GM21515 (cell line): ENCODE measurements around the gene DACT2.
"Not testable (repeated sequence)": the region's sequence is repeated elsewhere in the genome, so short reads cannot be mapped to it uniquely, and the experiment has no call there.

Source experiments
- ATAC-seq: cut with Tn5 transposase; IDR thresholded peaks from one replicate; pipeline ENCODE4 v1.9.1; 2021; ENCODE audit not compliant: unreplicated experiment

DACT2 gene, protein sequence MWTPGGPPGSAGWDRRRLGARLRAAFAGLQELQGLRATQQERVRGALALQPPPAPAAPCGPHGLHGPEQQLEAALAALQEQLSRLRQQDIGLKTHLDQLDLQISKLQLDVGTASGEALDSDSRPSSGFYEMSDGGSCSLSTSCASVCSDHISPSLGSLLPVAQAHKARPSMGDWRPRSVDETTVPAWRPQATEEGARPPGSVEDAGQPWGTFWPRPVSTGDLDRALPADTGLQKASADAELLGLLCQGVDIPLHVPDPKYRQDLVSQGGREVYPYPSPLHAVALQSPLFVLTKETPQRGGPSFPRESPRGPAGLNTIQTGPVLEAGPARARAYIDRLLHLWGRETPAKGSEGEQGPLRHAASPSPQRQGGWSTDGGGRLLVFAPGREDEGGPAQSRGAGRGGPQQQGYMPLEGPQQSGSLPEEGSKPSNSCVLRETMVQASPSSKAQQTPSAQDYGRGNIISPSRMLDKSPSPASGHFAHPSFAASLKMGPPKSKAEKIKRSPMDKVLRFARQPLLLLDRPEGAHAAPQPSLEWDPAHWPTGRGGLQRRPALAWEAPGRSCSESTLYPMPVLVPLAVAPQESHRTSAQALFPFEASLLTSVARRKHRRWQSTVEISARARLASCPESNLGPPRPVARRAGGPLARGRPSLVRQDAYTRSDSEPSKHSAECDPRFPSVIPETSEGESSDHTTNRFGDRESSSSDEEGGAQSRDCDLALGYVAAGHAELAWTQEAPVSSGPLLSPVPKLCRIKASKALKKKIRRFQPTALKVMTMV

DNA sequence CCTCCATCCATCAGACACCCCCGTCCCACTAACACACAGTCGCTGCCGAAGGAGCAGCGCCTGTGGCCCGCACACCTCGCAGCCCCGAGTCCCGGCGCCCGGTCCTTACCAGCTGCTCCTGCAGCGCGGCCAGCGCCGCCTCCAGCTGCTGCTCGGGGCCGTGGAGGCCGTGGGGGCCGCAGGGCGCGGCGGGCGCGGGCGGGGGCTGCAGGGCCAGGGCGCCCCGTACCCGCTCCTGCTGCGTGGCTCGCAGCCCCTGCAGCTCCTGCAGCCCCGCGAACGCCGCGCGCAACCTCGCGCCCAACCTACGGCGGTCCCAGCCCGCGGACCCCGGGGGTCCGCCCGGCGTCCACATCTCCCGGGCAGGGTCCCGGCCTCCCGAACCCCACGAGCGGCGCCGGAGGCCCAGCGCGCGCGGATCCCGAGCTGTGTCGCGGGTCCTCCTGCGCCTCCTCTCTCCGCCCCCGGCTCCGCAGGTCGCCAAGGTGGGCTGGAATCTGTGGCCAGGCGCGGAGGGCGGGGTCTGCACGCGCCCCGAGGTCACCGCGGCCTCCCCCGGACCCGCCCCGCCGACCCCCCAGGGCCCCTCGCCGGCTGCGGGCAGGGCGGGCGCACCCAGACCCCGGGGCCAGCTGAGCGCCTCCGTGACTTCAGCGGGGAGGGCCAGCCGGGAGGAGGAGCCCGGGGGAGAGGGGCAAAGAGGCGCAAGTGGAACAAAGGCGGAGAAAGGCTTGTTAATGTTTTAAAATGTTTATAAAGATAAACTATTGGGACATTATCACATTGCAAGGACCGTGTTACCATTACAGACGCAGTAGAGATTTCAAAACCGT is at the start of gene DACT2:
Gene DACT2 (minus strand): TSS at position 499 of the 833 bp plus-strand sequence. CDS start 144 bp downstream, at position 355.
- ATAC-seq, result no peak

DNA sequence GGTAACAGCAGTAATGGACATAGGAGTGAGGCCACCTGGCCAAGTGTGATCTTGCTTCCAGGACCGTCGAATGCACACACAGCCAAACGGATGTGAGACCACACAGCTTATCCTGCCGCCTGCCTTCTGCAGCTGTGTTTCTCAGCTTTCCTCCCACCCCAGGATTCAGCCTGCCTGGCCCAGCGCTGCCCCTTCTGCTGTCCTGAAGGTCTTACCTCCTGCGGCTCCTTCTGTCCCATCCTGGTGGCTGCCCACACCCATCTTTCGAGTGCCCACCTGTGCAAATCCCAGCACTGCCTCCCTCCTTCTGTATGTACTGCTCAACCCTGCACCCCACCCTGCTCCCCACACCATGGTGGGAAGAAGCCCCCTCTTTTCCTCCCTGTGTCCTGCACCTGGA is 49.4 kb upstream of the DACT2 start:
- ATAC-seq, result no peak

DNA sequence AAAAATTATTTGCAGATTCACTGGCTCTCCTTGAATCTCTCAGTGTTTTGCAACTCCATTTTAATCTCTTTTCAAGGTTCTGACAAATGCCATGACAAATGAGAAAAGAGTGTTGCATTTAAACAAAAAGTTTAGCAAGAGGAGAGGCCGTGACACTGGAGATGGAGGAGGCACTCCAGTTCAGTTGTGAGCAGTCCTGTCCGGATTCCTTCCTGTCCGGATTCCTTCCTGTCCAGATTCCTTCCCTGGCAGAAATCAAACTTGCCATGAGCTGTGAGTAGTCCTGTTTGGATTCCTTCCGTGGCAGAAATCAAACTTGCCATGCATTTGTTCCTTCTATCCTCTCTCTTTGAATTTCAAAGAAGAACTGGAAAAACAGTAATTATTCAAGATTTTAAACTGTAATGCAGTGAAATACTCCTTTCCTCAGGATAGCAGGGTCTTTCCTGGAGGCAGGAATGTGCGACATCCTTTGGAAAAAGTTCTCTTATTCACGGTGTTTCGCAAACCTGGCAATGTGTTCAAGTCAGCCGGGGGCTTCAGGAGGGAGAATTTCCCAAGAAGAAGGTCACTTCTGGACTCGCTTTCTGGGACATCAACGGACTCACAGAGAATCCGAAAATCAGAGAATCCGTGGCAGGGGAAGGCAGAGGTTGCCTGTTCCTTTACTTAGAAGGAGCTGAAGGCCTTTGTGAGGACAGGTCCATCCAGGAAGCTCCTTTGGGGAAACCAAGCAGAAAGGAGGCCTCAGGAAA is 48.7 kb upstream of the DACT2 start:
- ATAC-seq, result no peak

DNA sequence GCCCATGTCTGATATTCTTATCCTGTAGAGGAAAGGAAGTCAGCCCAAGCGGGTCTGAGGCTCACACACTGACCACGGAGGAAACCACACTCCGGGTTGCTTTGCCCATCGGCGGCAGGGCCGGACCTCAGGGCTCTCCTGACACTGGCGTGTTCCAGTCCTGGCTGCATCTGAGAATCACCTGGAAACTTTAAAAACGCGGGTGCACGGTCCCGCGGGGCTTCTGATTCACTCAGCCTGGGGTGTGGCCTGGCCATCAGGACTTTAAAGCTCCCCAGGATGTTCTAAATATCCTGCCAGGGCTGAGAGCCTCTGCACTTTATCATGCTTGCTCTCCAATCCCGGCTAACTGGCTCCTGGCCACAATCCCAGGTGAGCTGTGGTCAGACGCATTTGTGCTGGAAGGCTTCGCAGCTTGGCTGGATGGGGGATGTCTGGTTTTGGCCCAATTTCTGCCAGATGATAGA is 47.7 kb upstream of the DACT2 start:
- ATAC-seq, result no peak

DNA sequence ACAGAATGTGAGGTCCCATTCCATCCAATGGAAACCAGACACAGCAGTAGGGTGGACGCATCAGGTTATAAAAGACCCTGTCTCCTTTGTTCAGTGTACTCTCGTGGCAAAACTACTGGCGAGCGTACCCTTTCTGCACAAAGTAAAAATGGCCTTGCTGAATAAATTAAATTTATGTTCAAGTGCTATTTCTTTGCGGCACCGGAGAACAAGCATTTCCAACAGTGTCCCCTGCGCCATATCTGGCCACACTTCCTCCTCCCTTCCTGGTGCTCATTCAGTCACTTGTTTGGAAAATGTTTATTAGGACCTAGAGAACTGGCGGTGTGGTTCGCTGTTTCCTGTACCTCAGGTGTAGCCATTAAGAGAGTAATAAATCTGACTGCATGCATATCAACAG is 46.9 kb upstream of the DACT2 start:
- no peak for ATAC-seq

DNA sequence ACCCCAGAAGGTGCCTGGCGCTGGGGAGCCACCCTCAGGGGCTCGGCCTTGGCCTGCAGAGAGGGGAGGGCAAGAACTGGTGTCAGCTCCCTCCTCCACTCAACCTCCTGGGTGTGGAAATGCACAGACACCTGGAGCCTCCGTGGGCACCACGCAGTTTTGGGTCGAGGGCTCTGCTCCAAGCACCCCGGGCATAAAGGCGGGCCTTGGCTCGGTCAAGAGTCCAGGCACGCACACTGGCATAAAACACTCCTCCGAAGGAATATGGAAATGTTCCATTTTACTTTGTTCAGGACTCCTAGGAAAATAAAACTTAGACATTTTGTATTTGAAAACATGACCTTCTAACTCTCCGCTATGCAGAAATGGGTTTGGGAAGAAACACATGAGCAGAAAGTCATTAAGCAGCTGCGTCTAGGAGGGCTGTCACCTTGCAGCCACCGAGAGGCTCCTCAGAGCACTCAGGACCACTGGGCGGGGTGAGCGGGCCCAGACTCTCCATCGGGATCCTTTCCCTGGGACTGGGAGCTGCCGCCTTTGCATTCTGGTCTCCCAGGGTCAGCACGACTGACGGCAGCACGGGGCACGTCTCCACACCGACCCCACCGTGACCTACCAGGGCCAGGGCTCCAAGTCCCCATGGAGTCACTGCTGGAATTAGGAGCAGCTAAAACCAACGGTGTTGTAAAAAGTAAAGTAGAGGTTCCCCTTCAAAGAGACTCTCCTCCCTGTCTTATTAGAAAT is 46.0 kb upstream of the DACT2 start:
- no peak for ATAC-seq

DNA sequence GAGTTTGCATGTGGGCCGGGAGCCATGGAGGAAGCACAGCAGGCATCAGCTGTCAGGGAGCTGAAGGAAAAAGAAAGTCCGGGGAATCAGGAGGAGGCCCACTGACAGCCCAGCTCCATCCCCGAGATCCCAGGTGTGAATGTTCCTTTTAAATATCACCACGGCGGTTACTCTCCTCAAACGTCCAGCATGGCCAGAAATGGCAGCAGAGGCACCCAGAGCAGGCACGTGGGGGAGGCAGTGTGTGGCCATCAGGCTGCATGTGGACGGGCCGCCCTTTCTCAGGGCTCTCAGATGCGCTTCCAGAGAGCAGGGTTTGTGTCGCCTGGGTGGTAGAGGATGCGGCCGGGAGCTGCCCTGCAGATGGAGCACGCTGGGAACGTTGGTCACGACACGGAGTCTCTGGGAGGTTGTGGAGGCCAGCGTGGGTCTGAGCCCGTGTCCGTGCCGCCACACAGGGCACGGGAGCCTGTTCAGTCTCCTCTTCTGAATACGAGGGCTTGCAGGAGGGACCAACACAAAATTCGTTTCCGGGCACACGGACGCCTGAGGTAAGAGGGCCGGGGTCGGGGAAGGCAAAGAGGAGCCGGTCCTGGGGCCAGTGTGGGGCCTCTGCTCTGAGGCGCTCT is 45.3 kb upstream of the DACT2 start:
- ATAC-seq, result no peak

DNA sequence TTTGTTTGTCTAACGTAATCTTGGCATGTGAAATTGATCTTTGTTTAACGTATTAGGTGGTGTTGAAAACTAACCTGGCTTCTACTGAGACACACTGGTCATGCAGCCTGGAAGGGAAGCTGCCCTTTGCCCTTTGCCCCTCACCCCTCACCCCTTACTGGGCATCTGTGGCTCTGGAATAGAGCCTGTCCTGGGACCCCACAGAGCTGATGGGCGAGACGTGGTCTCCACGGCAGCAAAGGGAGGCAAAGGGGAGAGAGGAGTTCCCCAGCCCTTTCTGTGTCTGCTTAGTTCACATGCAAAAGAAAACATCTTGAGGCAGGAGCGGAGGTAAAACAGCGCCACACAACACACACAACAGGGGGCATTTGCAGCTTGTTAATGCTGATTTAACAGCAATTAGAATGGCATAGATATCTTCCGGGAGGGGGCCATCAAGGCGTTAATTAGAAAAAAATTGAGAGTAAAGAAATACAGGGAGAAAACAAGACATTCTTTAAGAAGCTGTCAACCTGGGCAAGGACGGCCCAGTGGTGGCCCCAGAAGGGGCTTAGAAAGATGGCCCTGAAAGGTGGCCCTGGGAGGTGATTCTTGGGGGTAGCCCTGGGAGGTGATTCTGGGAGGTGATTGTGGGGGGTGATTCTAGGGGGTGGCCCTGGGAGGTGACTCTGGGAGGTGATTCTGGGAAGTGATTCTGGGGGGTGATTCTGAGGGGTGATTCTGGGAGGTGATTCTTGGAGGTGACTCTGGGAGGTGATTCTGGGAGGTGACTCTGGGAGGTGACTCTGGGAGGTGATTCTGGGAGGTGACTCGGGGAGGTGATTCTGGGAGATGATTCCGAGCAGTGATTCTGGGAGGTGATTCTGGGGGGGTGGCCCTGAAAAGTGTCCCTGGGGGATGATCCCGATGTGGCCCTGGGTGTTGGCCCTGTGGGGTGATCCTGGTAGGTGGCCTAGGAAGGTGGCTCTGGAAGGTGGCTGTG is 44.5 kb upstream of the DACT2 start:
- no peak for ATAC-seq

DNA sequence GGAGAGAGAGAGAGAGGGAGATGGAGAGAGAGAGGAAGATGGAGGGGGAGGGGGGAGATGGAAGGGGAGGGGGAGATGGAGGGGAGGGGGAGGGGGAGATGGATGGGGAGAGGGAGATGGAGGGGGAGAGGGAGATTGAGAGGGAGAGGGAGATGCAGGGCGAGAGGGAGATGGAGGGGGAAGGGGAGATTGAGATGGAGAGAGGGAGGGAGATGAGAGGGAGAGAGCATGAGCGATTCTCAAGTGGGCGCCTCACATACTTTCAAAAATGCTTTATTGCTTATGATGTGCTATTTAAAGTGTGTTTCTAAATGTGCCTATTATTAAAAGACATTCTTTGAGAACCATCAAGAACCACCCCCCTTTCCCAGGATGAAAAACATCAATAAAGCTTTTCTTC is 43.7 kb upstream of the DACT2 start:
- no peak for ATAC-seq

DNA sequence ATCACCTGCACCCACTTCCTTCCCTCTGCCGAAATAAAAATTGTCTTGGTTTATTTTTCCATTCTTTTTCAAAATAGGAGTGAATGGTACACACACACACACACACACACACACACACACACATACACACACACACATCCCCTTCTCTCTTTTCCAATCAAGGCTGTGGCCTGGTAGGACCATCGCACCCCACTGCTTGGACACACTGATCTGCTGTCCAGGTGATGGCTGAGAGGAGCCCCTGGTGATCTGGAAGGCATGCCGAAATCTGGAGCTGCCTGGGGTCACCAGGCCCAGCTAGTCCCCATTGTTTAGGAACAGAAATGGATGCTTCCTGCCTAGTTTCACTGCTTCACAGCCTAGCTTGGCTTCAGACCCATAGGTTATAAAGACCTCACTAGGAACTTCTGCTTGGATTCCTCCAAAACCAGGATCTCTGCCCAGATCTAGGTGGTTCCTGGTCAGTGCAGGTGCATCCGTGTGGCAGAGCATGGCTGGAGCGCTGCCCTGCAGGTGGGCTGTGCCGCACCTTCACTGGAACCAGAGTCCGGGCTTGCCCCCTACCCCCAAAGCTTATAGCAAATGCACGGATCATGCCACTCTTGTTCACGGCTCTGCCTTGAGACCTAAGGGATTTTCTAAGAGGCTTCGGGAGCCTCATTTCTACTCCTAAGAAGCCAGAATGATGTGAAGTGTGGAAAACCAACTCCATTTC is 42.9 kb upstream of the DACT2 start:
- ATAC-seq, result no peak

DNA sequence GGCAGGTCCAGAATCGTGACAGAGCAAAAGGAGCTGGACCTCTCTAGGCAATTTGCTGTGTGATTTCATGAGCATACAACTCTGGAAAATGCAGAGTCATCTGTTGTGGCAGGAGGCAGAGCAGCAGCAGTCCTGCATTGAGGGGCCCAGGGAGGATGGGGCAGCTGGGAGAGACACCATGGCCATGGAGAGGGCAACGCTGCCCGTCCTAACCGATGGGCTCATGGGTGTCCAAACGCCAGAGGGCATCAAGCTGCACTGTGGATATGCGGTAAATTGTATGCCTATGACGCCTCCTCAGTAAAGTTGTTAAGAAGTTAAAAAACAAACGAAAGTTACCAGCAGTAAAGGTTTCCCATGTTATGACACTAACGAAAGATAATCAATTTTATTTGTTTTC is 42.2 kb upstream of the DACT2 start:
- no peak for ATAC-seq

DNA sequence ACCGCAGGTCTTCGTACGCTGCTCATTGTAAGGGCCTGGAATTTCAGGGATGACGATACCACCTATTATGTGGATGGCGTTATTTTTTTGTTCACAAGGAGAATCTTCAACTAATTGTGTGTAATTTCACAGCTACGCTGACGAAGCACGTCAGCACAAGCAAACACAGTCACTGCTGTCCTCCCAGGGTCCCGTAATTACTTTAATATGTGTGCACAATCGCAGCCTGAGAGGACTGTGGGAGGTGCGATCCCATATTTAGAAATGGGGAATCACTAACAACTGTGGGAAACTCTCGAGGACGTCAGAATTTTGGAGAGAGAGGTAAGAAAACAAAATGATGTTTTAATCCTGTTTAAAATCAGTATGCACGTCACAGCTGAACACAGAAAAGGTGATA is 40.2 kb upstream of the DACT2 start:
- ATAC-seq, result no peak

DNA sequence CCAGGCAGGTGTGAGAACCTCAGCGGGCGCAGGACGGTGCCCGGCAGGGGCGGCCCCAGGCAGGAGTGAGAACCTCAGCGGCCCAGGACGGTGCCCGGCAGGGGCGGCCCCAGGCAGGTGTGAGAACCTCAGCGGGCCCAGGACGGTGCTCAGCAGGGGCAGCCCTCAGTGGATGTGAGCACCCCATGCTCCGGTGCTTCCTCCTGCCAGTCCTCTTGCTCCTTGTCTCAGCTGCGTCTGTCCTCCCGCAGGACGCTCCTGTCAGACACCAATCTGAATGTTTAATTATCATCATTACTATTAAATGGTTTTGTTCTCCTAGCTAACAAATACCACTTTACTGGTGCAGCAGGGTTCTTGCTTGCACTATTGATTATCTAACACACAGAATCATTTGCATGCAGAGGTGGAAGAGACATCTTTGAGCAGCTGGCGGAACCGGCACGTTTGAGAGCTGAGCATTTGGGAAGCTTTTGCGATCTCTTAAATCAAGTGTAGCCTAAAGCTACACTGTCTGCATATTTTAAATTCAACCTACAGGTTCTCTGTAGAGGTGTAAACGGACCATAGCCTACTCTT is 39.4 kb upstream of the DACT2 start:
- no peak for ATAC-seq

DNA sequence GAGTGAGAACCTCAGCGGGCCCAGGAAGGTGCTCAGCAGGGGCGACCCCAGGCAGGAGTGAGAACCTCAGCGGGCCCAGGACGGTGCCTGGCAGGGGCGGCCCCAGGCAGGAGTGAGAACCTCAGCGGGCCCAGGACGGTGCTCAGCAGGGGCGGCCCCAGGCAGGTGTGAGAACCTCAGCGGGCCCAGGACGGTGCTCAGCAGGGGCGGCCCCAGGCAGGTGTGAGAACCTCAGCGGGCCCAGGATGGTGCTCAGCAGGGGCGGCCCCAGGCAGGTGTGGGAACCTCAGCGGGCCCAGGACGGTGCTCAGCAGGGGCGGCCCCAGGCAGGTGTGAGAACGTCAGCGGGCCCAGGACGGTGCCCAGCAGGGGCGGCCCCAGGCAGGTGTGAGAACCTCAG is 37.3 kb upstream of the DACT2 start:
- not testable (repeated sequence) for ATAC-seq

DNA sequence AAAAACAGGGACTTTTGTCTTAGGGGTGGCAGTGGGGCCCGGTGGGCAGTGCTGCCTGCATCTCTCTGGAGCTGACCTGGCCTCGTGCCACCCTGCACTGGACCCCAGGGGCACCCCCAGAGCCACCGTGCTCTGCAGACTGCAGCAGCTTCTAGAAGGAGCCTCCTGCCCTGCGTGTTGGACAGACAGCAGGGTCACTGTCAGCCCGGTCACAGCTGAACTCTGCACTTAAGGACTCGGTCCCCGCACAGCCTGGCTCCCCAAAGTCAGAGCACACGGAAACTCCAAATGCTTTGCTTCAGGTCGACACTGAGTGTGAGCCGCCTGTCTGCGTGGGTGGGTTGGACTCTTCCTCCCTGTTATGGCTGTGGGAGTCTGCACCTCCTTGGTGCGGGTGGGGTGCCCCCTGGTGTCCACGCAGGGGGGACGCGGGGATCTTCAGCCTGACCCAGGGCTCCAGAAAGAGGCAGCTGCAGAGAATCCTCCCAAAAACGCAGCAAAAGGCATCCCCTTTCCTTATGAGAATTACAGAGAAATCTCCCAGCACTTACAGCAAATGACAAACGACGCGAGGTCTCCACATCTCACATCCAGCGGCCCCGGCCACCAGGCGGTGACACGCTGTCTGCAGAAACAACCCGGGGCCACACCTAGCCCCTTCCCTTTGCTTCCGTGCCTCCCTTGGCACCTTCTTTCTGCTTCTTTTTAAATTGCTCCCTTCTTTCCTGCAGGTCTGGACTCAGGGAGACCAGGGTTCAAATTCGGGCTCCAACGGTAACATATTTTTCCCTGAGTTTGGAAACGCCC is 36.3 kb upstream of the DACT2 start:
- no peak for ATAC-seq

DNA sequence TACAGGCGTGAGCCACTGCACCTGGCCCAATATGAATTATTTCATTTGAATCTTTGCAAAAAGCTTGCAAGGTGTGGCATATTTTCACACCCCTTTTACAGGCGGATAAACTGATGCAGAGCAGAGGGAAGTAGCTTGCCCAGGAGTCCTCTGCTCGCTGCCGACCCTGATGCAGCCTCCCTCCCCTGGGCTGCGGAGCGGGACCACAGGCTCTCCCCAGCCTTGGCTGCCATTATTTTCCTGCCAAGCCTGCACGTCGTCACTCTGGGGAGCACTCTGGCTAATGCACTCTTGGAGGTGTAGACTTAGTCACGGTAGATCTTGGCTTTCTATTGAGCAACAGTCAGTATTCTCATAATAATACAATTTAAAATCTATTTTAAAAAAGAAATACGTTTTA is 34.8 kb upstream of the DACT2 start:
- ATAC-seq, result no peak
